ENCODE results near the gene L3MBTL2. TPM values are rescaled to one million over a fixed set of nuclear protein-coding genes. Genes with fewer than 3 reads are reported as not detected.
A peak's percentile ranks its signal among the peaks of the same experiment; 100 is the strongest.

L3MBTL2 gene
- total RNA-seq, 2 donors from 2014 or later: 24.3 to 26.5 TPM

DNA sequence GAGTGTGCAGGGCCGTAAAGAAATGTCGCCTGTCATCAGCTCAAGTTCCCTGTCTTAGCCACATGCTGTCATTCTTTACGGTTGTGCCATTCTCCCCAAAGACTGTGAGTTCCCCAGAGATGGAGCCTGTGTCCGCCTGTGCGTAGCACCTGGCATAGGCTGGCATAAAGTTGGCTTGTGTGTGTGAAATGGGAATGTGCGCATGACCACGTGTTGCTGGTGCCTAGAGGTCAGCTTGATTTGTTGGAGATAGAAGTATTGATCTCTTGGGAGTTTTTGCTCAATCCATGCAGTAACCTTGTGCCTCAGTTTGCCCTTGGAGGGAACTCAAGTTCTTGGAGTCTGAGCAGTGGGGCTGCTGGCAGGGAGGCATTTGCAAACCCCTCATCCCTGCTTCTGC, 26.3 kb downstream of the L3MBTL2 start:
- Mint-ChIP-seq H3K36me3 (ENCODE audit: low read depth) (peaks cover 26% of the 10 kb centered on the region), H3K4me3 (no peak overlapping the region), H3K9me3 (no peaks in the 10 kb centered on the region), H3K27ac (no peak overlapping the region), H3K27me3 (ENCODE audit: insufficient read depth) (no peaks in the 10 kb centered on the region), H3K4me1 (peaks cover 5% of the 10 kb centered on the region)
- Histone ChIP-seq H3K4me1 (ENCODE audit: control insufficient read depth, insufficient read depth, low read length) (no peaks in the 10 kb centered on the region), H3K9ac (ENCODE audit: extremely low read depth, low read length, poor library complexity, severe bottlenecking) (no peak overlapping the region), H3K4me3 (ENCODE audit: low read length) (no peak overlapping the region), H3K27me3 (ENCODE audit: control insufficient read depth, insufficient read depth, low read length, poor library complexity, severe bottlenecking) (no peaks in the 10 kb centered on the region), H3K36me3 (ENCODE audit: control insufficient read depth, insufficient read depth, low read length) (peaks cover 26% of the 10 kb centered on the region), H3K9me3 (ENCODE audit: control insufficient read depth, low read length) (no peaks in the 10 kb centered on the region), H3K27ac (ENCODE audit: low read depth, low read length) (no peak overlapping the region)
- TF ChIP-seq, protein P1, sequence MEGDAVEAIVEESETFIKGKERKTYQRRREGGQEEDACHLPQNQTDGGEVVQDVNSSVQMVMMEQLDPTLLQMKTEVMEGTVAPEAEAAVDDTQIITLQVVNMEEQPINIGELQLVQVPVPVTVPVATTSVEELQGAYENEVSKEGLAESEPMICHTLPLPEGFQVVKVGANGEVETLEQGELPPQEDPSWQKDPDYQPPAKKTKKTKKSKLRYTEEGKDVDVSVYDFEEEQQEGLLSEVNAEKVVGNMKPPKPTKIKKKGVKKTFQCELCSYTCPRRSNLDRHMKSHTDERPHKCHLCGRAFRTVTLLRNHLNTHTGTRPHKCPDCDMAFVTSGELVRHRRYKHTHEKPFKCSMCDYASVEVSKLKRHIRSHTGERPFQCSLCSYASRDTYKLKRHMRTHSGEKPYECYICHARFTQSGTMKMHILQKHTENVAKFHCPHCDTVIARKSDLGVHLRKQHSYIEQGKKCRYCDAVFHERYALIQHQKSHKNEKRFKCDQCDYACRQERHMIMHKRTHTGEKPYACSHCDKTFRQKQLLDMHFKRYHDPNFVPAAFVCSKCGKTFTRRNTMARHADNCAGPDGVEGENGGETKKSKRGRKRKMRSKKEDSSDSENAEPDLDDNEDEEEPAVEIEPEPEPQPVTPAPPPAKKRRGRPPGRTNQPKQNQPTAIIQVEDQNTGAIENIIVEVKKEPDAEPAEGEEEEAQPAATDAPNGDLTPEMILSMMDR (conservative IDR thresholded peaks at IDR 0.05): no peak
- 81 to 93% methylated on average over 5 to 7 of the region's 7 CpGs for WGBS, 2 experiments (ENCODE audit: insufficient coverage in 1 of 2, insufficient read length in 1 of 2)
- peak; percentile 23 for DNase-seq

DNA sequence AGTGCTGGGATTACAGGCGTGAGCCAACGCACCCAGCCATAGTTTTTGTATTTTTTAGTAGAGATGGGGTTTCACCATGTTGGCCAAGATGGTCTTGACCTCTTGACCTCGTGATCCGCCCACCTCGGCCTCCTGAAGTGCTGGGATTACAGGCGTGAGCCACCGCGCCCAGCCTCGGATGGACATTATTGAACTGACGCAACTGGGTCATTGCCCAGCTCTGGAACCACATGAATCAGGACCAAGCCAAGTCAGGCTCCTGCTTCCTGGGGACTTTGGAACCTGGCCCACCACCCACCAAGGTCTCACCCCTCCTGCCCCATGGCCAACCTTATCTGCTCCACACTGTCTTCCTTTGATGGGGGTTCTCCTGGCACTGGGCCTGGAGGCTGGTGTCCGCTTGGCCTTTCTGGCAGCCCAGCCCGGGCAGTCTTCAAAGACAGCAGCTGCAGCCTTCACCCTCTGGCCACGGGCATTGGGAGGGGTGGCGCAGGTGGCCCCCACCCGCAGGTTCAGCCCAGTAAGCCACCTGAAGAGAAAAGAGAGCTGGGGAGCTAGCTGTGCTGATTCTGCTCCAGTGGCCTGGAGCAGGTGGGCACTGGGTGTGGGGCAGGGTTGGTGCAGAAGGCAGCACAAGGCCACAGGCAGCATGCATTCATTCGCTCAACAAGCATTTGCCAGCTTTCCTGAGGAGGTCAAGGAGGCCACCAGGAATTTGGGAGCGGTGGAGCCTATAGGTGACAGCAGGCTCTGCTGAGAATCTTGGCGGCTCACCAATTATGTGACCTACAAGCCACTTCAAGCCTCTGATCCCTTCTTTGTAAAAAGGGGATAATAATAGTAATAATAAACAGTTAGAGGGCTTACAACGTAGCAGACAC, 29.9 kb downstream of the L3MBTL2 start:
- Mint-ChIP-seq H3K27me3 (ENCODE audit: insufficient read depth) (peaks cover 2% of the 10 kb centered on the region), H3K4me1 (peaks cover 5% of the 10 kb centered on the region), H3K9me3 (no peaks in the 10 kb centered on the region), H3K36me3 (ENCODE audit: low read depth) (peaks cover 9% of the 10 kb centered on the region), H3K27ac (no peak overlapping the region), H3K4me3 (no peak overlapping the region)
- Histone ChIP-seq H3K27ac (ENCODE audit: low read depth, low read length) (no peak overlapping the region), H3K36me3 (ENCODE audit: control insufficient read depth, insufficient read depth, low read length) (peaks cover 9% of the 10 kb centered on the region), H3K9me3 (ENCODE audit: control insufficient read depth, low read length) (no peaks in the 10 kb centered on the region), H3K4me1 (ENCODE audit: control insufficient read depth, insufficient read depth, low read length) (no peaks in the 10 kb centered on the region), H3K27me3 (ENCODE audit: control insufficient read depth, insufficient read depth, low read length, poor library complexity, severe bottlenecking) (no peaks in the 10 kb centered on the region), H3K9ac (ENCODE audit: extremely low read depth, low read length, poor library complexity, severe bottlenecking) (no peak overlapping the region), H3K4me3 (ENCODE audit: low read length) (no peak overlapping the region)
- DNase-seq: no peak
- 86 to 93% methylated on average over 16 to 19 of the region's 19 CpGs for WGBS, 2 experiments (ENCODE audit: insufficient coverage in 1 of 2, insufficient read length in 1 of 2)
- TF ChIP-seq, protein P1 (conservative IDR thresholded peaks at IDR 0.05): no peak

DNA sequence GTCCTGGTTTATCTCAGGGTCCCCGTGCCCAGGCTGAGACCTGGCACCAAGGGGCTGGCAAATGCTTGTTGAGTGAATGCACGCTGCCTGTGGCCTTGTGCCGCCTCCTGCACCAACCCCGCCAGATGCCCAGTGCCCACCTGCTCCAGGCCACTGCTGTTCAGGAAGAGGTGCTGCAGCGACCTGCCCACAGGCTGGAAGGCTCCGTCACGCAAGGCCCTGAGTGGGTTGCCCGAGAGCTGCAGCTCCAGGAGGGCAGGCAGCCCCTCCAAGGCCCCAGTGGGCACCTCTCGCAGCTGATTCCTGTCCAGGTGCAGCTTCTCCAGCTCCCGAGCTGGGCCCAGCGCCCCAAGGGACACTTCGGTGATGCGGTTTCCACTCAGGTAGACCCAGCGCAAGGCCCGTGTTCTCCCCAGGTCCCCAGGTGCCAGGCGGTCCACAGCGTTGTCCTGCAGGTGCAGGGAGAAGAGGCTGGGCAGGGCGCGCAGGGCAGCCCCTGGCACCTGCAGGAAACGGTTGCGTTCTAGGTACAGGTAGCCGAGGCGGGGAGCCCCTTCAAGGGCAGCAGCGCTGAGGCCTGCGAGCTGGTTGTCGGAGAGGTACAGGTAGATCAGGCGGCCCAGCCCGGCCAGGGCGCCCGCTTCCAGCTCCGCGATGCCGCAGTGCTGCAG, 32.1 kb downstream of the L3MBTL2 start:
- H3K4me1 ChIP-seq (ENCODE audit: control insufficient read depth, insufficient read depth, low read length): no peaks in the 10 kb centered on the region
- 63 to 71% methylated on average over 21 to 33 of the region's 33 CpGs for WGBS, 2 experiments (ENCODE audit: insufficient coverage in 1 of 2, insufficient read length in 1 of 2)
- no peak overlapping the region for H3K9ac ChIP-seq (ENCODE audit: extremely low read depth, low read length, poor library complexity, severe bottlenecking)
- peaks cover 2% of the 10 kb centered on the region for H3K27me3 Mint-ChIP-seq (ENCODE audit: insufficient read depth)
- H3K4me3 Mint-ChIP-seq: peak overlapping the region; percentile 43
- no peak for DNase-seq
- H3K27me3 ChIP-seq (ENCODE audit: control insufficient read depth, insufficient read depth, low read length, poor library complexity, severe bottlenecking): no peaks in the 10 kb centered on the region
- no peaks in the 10 kb centered on the region for H3K9me3 ChIP-seq (ENCODE audit: control insufficient read depth, low read length)
- TF ChIP-seq, protein P1 (conservative IDR thresholded peaks at IDR 0.05): no peak
- no peaks in the 10 kb centered on the region for H3K36me3 ChIP-seq (ENCODE audit: control insufficient read depth, insufficient read depth, low read length)
- no peak overlapping the region for H3K4me3 ChIP-seq (ENCODE audit: low read length)
- H3K9me3 Mint-ChIP-seq: no peaks in the 10 kb centered on the region
- no peak overlapping the region for H3K27ac ChIP-seq (ENCODE audit: low read depth, low read length)
- peaks cover 5% of the 10 kb centered on the region for H3K4me1 Mint-ChIP-seq
- no peaks in the 10 kb centered on the region for H3K36me3 Mint-ChIP-seq (ENCODE audit: low read depth)
- H3K27ac Mint-ChIP-seq: no peak overlapping the region

All from endodermal cell (in vitro differentiated cells).